PC-9 (cell line): ENCODE results near the gene ENPP7.

Source experiments
- EZH2 ChIP-seq: fragments of 200-600 bp; sonication (generic); IDR thresholded peaks from 2 replicates; pipeline ENCODE4 v1.8.0; 2017; ENCODE audit warnings: antibody characterized with exemption, low read depth
- TF ChIP-seq, protein P1 (sequence below): fragments of 200-600 bp; sonication (generic); conservative IDR thresholded peaks from 2 replicates; pipeline ENCODE4 v1.6.1; 2017; ENCODE audit warnings: mixed run types, antibody characterized with exemption, mild to moderate bottlenecking, moderate library complexity

- TF ChIP-seq, protein P1, sequence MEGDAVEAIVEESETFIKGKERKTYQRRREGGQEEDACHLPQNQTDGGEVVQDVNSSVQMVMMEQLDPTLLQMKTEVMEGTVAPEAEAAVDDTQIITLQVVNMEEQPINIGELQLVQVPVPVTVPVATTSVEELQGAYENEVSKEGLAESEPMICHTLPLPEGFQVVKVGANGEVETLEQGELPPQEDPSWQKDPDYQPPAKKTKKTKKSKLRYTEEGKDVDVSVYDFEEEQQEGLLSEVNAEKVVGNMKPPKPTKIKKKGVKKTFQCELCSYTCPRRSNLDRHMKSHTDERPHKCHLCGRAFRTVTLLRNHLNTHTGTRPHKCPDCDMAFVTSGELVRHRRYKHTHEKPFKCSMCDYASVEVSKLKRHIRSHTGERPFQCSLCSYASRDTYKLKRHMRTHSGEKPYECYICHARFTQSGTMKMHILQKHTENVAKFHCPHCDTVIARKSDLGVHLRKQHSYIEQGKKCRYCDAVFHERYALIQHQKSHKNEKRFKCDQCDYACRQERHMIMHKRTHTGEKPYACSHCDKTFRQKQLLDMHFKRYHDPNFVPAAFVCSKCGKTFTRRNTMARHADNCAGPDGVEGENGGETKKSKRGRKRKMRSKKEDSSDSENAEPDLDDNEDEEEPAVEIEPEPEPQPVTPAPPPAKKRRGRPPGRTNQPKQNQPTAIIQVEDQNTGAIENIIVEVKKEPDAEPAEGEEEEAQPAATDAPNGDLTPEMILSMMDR, result no peak
- TF ChIP-seq EZH2, result no peak
These were observed 31.2 kb upstream of the ENPP7 start for GRCh38 chr17:79699386-79700036.
